HG03442 (cell line): ENCODE results near the gene PDE7B.
A peak's percentile ranks its signal among the peaks of the same experiment; 100 is the strongest.

Experiments
- ATAC-seq: cut with Tn5 transposase; IDR thresholded peaks from one replicate; pipeline ENCODE4 v1.9.1; 2021; ENCODE audit warnings: mild to moderate bottlenecking, moderate library complexity; ENCODE audit not compliant: unreplicated experiment

The PDE7B gene

GRCh38 chr6:135883536-135883935, 32.0 kb downstream of the PDE7B start:
- ATAC-seq = no peak

- no peak for ATAC-seq
Observed at GRCh38 chr6:135884136-135884535, 32.6 kb downstream of the PDE7B start.

GRCh38 chr6:135887069-135887468, 35.6 kb downstream of the PDE7B start:
- ATAC-seq = no peak

- ATAC-seq = no peak
Observed at GRCh38 chr6:135888818-135889217, 37.3 kb downstream of the PDE7B start.

- ATAC-seq = no peak
Observed at GRCh38 chr6:135890876-135891275, 39.4 kb downstream of the PDE7B start.

GRCh38 chr6:135891710-135892109, 40.2 kb downstream of the PDE7B start:
- no peak for ATAC-seq

- ATAC-seq = no peak
Observed at GRCh38 chr6:135895231-135895911, 43.9 kb downstream of the PDE7B start.

GRCh38 chr6:135897087-135897486, 45.6 kb downstream of the PDE7B start:
- no peak for ATAC-seq

GRCh38 chr6:135901774-135902524, 50.4 kb downstream of the PDE7B start:
- no peak for ATAC-seq

GRCh38 chr6:135902756-135903331, 51.3 kb downstream of the PDE7B start:
- no peak for ATAC-seq

- no peak for ATAC-seq
Observed at GRCh38 chr6:135904666-135905065, 53.2 kb downstream of the PDE7B start.

GRCh38 chr6:135905604-135906300, 54.3 kb downstream of the PDE7B start:
- no peak for ATAC-seq

GRCh38 chr6:135906542-135906941, 55.0 kb downstream of the PDE7B start:
- ATAC-seq = no peak

- ATAC-seq = no peak
Observed at GRCh38 chr6:135906972-135907465, 55.5 kb downstream of the PDE7B start.

GRCh38 chr6:135909737-135910387, 58.4 kb downstream of the PDE7B start:
- peak; percentile 81 for ATAC-seq

GRCh38 chr6:135910790-135911618, 59.5 kb downstream of the PDE7B start:
- no peak for ATAC-seq

GRCh38 chr6:135913785-135914184, 62.3 kb downstream of the PDE7B start:
- no peak for ATAC-seq

- no peak for ATAC-seq
Observed at GRCh38 chr6:135919026-135919425, 67.5 kb downstream of the PDE7B start.

- ATAC-seq = no peak
Observed at GRCh38 chr6:135920689-135921088, 69.2 kb downstream of the PDE7B start.

GRCh38 chr6:135921188-135921587, 69.7 kb downstream of the PDE7B start:
- ATAC-seq = no peak
